Amniotic epithelial cell (primary cell): ENCODE data around the gene P3H4.

Source experiments
- DNase-seq: peaks from one replicate; pipeline ENCODE4 v3.0.0-alpha.2; 2010; ENCODE audit warnings: low read depth

The P3H4 gene

DNA sequence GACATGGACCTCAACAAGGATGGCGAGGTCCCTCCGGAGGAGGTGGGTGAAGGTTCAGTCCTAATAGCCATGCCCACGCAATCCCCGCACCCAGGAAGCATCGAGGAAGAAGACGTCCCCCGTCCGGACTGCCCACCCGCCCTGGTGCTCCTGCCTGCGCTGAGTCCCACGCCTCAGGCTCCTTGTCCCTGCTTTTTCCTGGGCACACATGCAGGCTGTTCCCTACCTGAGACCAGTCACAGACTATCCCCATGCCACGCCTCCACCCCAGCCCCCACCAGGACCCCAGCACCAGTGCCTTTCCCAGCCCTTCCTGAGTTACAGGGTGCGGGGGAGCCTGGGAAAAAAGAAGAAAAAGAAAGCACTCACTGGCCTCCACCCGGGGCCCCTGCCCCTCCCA is 10.0 kb upstream of the P3H4 start:
- DNase-seq: no peak

DNA sequence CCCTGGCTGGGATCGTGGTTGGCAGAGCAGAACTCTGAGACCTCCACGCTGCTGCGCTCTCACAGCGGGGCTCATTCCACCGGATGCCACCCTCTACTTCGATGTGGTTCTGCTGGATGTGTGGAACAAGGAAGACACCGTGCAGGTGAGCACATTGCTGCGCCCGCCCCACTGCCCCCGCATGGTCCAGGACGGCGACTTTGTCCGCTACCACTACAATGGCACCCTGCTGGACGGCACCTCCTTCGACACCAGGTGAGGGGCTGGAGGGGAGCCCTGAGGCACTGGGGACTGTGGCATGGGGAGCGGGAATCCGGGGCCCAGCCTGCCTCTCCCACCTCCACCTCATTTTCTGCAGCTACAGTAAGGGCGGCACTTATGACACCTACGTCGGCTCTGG is 6.3 kb upstream of the P3H4 start:
- DNase-seq: no peak

DNA sequence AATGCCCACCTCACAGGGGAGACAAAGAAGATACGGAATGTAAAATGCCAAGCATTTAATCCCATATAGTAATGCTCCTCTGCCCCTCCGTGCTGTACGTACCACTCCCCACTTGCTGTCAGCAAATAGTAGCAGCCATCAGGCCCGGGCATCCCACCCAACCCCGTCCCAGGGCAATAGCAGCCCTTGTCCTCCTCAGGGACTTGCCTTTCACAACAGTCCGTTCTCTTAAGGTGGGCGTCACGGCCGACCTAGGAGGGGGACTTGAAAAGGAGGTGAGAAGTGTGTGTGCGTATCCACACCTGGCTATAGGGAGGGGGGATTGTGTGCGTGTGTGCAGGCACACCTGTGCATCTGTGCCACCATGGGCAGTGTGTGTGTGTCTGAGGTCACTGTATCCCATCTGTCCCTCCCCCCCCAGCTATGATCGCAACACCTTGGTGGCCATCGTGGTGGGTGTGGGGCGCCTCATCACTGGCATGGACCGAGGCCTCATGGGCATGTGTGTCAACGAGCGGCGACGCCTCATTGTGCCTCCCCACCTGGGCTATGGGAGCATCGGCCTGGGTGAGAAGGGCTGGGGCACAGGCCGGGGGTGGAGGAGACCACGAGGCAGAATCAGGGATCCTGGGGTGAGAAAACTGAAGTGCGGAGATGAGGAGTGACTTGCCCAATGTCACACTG is 5.0 kb upstream of the P3H4 start:
- no peak for DNase-seq

DNA sequence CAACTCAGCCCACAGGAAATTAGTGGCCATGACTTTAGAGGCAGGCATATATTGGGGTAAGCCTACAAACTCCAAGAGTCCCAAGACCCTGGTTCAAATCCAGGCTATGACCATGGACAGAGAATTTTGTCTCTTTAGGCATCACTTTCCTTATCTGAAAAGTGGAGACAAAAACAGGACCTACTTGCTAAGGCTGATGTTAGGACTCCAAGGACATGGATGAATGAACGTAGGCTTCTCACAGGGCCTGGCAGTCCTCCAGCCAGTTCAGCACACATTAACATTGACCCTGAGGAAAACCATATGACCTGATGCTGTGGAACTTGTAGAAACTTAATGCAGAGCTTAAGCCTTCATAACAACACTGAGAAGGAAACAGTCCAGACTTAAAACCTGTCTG is 2.4 kb upstream of the P3H4 start:
- DNase-seq: peak; percentile 71

DNA sequence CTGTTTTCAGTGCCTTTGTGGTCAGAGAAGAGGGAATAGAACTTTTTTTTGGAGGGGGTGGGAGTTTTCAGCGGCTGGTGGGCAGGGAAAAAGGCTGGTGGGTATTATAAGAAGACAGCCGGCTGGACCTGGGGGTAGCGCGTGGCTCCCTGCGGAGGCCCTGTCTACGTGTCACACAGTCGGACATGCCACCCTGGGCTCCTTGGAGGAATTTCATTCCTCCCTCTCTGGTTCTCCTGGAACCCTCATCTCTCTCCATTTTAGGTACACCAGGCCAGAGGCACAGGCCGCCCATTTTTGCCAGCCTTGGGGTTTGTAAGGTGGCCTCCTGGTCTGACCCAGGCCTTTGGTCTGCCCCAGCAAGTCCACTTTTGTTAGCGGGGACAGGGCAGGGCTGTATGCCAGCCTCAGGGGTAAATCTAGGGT is 2.0 kb upstream of the P3H4 start:
- DNase-seq: no peak

DNA sequence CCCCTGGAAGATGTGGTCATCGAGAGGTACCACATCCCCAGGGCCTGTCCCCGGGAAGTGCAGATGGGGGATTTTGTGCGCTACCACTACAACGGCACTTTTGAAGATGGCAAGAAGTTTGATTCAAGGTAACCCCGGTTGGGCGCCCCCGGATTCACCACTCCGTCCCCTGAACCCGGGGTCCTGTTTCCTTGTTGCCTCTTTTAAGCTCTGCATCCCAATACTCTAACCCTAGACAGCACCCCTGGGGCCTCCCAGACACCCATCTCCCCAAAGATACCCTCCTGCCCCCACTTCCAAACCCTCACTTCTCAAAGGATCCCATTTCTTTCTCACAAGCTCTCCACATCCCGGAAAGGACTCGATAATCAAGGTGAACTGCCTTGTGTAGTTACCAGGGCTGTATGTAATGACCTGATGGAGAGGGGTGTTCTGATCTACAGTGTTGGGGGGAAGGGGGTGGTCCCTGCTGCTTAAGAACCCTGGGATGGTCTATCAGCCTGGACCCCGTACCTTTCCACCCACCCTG is 1.5 kb upstream of the P3H4 start:
- DNase-seq: no peak

DNA sequence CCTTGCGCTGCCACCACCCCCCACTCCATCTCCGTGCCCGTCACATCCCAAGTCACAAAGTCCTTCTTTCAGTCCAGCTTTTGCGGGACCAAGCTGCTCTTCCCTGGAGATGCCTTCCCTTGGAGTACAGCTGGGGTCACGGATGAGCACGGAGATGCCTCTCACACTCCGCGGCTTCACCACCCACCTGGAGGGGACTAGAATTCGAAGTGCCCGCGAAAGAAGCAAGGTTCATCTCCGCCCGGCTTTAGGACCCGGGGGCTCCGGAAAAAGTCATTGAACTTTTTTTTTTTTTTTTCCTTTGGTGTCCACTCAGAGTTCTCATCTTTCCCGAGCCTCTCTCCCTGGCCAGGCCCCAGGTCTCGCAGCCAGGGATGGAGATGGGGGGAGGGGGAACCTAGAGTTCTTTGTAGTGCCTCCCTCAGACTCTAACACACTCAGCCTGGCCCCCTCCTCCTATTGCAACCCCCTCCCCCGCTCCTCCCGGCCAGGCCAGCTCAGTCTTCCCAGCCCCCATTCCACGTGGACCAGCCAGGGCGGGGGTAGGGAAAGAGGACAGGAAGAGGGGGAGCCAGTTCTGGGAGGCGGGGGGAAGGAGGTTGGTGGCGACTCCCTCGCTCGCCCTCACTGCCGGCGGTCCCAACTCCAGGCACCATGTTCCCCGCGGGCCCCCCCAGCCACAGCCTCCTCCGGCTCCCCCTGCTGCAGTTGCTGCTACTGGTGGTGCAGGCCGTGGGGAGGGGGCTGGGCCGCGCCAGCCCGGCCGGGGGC is 817 bp upstream of the P3H4 start, which contains the start of gene FKBP10:
Gene FKBP10, plus strand, starts transcription at position 624 of the 771 bp plus-strand sequence. Its CDS starts 31 bp downstream, at position 655.
- DNase-seq: peak; percentile 85

DNA sequence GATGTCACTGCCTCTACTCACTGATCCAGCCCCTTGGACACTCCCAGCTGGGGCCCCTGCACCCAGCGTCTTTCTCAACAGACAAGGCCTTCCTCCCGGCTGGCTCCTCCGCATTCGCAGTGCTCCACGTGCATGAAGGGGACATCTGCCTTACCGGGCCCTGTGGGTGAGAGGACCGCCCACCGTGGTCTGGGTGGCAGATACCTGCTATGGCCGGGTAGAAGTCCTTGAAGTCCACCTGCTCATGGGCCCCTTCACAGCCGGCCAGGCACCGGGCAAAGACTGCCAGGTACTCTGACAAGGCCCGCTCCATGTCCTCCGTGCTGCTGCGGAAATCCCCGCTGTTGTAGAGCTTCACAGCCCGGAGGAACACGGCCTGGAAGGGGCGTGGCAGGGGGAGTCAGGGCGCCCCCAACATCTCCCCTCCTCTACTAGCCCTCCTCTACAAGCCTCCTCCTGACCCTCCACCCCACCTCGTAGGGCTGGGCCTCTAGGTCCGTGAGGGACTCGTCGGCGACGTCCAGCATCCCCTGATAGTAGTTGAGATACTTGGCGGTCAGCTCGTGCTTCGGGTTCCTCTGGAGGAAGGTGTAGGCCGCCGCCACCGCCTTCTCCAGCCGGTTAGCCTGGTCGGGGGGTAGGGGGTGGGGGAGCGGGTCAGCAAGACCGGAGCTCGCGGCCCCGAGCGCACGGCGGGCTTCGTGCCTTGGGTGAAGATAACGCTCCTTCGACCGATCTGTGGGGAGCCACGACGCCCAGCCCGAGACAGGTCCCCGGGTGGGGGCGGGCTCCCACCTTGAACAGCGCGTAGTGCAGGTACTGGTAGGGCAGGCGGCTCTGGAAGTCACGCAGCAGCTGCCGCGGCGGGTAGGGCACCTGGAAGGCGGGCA is 845 bp downstream of the P3H4 start:
- no peak for DNase-seq

DNA sequence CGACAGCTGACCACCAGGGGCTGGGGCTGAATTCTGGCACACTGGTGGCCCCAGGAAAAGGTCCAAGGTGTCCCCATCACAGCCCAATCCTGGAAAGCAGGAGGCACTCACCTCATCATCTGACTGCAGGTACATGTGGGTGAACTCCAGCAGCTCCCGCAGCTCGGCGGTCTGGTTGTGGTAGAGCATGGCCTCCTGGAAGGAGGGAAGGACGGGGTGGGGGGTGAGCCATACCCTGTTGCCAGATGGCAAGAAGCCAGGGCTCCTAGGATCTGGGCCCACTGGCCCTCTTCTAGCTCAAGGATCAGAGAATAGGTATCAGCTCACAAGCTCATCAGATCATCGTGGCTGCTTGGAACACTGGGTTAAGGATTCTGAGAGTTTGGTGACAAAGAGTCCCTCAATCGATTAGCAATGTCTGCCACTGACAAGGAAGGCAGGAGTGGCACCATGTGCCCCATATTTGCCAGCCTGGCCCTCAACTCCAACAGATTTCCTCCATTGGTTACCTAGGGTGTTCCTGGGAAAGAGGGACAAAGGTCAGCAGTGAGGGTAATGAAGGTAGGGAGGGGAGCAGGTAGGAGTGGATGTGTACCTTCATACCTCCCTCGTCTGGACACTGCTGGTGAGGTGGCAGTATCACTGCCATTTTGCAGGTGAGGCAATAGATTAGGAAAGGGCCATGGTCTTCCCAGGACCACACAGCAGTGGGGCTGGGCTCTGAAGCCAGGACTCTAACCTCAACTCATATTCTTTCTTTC is 4.9 kb downstream of the P3H4 start:
- no peak for DNase-seq

DNA sequence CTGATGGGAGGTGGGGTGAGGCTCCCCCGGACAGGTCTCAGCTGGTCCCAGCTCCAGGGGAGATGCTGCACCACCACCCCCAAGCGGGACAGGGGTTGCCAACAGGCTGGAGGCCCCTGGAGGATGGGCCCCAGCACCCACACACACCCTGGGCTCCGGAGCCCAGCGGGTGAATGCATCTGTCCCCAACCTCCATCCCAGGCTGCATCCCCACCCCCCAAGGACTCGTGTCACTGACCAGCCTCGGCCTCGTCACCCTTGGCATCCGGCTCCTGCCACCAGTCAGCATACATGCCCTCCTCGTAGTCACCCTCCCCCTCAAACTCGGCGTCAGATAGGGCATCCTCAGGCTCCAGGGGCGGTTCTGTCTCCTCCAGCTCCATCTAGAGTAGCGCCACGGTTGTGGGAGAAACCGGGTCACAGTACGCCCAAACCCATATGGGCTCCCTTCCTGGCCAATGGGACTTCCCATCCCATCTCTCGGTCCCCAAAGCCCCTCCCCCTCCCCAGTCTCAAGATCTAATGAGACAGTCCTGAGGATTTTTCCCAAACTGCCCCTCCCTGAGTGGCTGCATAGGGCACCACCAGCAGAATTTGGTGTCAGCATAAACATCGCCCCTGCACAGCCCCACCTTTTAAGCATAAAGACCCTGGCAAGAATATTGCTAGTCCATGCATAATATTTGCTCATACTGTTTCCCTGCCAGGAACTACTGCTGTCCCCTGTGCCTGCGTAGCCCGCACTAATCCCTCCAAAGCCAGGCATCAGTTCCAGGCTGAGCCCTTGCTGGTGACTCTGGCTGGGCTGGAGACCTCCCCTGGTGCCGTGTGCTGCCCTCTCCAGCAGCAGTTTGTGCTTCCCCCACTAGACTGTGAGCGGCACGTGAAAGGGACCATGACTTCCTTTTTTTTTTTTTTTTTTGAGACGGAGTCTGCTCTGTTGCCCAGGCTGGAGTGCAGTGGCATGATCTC is 8.4 kb downstream of the P3H4 start:
- no peak for DNase-seq

DNA sequence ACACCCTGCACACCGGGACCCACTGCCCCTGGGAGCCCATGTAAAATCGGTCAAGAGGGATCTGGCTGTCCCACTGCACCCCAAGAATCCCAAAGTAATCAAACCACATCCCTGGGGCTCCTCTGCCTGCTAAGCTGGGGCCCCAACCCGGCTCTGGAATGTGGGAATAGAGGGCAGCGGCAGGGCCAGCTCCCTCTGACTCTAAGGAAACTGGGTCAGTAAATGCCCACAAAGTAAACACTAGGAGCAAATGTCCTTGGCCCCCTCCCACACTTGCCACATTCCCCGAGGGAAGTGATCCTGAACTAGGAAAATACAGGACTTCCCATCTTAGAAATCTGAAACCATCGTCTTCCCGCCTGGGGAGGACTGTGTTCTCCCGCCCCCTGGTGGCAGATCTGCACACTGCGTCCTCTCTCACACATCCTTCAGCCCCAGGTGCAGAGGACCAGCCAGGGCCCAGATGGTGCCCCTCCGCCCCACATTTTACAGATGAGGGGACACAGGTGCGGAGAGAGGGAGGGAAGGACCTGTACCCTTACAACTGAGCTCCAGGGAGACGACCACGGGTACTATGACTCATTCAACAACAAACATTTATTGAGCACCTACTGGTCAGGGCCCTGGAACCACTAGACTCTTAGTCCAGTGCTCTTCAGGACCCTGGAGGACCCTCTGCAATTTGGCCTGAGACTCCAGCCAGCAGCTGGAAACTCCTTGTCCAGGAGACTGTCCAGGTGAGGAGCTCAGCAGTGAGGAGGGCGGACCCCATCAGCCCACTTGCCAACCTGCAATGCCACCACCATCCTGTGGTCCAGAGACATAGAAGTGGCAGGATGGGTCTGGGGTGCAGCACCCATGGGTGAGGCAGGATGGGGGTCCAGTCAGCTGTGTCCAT is 10.1 kb downstream of the P3H4 start:
- peak; percentile 63 for DNase-seq

DNA sequence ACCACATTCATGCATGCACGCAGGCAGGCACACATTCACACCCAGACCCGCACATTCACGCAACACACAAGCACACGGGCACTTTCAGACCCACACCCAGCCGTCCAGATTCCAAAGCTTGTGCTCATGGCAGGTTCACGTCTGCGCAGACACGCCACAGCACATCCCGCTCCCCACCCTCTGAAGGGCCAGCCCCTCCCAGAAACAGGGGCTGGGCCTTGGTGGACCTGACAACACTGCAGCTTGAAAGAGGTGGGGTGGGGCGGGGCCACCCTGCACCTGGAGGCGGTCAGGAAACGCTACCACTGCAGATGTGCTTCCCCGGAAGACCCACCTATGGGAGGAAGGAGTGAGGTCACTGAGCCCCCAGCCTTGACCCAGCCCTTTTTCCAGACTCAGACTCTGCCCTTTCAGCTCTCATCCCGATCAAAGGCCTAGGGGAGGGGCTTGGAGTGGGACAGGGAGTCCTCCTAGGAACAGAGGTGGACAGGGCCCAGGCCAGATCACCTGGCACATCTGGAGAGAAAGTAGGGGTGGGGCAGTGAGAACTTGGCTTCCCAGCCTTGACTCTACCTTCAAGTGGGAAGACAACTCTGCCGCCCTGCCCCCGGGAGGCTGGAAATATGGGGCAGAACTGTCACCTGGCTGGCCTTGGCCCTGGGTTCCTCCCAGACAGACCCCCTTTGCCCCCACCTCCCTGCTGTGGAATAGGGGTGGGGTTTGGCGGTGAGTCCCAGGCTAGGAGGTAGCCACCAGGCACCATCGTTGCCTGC is 11.0 kb downstream of the P3H4 start:
- peak; percentile 68 for DNase-seq

DNA sequence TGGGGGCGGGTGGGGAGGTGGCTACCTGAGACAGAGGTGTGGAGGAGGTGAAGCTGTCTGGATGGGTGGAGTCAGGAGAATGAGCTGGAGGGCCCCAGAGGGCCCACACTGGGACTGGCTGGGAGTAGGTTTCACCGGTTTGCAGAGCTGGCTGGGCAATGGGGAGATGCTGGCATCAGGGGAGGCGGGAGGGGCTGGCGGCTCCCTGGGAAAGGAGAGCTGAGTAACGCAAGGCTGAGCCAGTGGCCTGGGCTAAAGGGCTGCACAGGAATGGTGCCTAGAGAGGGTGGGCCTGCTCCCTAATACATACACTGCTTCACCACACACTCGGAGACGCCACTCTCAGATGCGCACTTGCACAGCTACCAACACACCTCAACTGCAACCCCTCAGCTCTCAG is 12.4 kb downstream of the P3H4 start:
- no peak for DNase-seq

DNA sequence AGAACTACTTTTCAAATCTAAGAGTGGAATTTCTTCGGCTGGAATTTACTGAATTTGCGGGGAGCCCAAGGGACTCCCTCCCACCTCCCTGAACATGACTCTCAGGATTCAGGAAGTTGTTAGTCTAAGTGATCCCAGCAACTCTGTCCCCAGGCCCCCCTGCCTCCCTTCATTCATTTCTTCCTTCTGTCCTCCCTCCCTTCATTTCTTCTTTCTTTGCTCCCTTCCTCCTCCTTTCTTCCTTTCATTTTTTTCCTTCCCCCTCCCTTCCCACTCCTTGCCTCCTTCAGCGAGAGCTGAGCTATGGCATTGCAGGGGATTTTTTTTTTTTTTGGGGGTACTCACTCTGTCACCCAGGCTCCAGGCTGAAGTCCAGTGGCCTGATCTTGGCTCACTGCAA is 14.4 kb downstream of the P3H4 start:
- no peak for DNase-seq

DNA sequence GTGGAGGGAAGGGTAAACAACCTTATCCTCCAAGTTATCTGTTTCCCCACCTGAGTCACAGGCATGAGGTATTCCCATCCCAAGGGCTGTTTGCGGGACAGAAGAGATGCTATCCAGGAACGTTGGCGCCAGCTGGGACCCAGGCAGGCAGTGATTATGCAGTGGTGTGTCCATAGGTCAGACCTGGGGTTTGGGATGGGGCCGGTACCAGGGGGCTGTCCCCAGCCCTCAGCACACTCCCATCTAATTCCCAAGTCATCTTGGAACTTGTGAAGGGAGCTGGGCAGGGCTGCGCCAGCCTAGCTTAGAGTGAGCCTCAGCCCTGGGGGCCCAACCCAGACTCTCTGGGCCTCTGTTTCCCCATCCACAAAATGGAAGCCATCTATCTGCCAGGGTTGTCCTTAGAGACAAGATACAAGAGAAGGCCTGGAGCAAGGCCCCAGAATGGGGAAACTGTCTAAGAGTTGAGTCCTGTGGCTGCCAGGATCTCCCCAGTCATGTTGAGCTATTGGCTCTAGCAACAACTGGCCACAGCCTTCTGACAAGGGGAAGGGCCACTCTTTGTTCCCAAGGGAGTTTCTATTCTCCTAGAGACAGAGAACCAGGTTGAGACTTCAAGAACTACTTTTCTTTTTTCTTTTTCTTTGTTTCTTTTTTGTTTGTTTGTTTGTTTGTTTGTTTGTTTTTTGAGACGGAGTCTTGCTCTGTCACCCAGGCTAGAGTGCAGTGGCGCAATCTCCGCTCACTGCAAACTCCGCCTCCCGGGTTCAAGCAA is 15.4 kb downstream of the P3H4 start:
- DNase-seq: peak; percentile 63

DNA sequence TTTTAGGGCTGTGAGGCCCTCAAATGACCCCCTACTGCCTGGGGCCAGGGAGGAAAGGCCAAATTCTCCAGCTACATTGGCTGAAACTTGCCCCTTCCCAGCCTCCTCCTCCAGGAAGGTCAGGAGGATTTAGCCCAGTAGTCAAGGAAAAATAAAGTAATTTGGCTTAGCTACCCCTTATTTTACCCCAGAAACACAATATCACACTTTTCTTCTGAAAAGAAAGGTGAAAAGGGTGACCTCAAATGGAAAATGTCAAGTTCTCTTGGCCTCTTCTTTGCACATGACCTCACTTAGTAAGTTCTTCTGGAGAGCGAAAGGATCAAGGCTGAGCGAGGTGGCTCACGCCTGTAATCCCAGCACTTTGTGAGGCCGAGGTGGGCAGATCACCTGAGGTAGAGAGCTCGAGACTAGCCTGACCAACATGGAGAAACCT is 17.2 kb downstream of the P3H4 start:
- DNase-seq: no peak

DNA sequence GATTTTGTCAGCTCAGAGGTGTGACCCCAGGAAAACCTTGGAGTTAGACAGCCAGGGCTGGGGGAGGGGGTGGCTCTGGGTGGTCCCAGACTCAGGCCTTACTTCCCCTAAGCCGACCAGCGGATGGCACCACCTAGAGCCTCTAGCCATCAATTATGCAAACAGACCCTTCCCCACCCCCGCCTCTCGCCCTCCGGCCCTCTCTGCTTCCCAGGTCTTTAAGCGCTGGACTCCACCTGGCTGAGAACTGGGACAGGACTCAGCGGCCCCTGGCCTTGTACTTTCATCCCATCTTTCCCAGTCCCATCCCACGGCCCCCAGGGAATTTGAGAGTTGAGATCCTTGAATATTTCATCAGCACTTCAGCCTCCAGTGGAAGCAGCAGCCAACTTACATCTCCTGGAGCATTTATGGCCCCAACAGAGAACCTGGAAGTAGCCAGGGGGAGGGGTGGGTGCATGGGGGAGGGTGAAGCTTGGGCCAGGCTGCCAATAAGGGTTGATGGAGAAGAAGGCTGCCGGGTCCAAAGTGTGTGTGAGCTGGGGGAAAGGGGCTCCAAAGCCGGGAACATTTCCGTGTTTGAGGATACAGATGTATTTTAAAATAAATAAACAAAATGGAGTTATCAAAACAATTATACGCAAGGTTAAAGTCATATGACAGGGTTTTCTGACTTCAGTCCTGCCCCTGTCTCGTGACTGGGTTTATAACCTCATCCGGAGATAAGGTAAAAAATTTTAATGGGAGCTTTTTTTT is 17.8 kb downstream of the P3H4 start:
- no peak for DNase-seq
